ENCODE data around the gene TMEM198. TPM values are rescaled to one million over a fixed set of nuclear protein-coding genes. Genes with fewer than 3 reads are reported as not detected.

The TMEM198 gene
- total RNA-seq, 1 donor from 2014 or later, result 6.1 TPM

DNA sequence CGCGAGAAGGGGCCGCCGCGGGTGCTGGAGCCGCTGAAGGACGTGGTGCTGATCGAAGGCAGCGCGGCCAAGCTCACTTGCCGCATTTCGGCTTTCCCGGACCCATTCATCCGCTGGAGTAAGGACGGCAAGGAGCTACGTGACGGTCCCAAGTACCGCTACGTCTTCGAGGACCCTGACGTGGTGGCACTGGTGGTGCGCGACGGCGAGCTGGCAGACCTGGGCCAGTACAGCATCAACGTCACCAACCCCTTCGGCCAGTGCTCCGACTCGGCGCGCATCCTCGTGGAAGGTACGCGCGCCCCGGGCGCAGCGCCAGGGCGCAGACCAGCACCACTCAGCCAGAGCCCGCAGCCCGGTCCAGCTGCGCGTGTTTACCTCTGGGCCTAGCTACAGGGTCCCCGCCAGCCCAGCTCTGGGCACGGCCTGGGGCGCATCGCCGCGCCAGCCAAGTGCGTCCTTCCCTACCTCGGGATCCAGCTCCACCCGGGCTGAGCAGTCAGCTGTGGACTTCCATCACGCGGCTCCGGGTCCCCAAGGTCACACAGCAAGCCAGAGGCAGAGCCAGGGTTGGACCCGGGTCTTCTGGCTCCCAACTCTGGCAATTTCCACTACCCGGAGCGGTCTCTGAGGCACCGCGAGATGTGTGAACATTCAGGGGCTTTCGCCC lies 46.9 kb upstream of the TMEM198 start:
- TF ChIP-seq, protein P1, sequence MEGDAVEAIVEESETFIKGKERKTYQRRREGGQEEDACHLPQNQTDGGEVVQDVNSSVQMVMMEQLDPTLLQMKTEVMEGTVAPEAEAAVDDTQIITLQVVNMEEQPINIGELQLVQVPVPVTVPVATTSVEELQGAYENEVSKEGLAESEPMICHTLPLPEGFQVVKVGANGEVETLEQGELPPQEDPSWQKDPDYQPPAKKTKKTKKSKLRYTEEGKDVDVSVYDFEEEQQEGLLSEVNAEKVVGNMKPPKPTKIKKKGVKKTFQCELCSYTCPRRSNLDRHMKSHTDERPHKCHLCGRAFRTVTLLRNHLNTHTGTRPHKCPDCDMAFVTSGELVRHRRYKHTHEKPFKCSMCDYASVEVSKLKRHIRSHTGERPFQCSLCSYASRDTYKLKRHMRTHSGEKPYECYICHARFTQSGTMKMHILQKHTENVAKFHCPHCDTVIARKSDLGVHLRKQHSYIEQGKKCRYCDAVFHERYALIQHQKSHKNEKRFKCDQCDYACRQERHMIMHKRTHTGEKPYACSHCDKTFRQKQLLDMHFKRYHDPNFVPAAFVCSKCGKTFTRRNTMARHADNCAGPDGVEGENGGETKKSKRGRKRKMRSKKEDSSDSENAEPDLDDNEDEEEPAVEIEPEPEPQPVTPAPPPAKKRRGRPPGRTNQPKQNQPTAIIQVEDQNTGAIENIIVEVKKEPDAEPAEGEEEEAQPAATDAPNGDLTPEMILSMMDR (IDR thresholded peaks at IDR 0.05), result no peak
- no peak for DNase-seq (ENCODE audit: low spot score)
- H3K4me3 Mint-ChIP-seq (ENCODE audit: unreplicated experiment), result peak overlapping the region; percentile 88
- no peaks in the 10 kb centered on the region for H3K9me3 Mint-ChIP-seq (ENCODE audit: low read depth)
- no peak overlapping the region for H3K27ac Mint-ChIP-seq (ENCODE audit: unreplicated experiment)
- H3K4me1 Mint-ChIP-seq (ENCODE audit: low read depth), result peaks cover 56% of the 10 kb centered on the region
- no peaks in the 10 kb centered on the region for H3K27me3 Mint-ChIP-seq (ENCODE audit: low read depth)
- H3K36me3 Mint-ChIP-seq (ENCODE audit: low read depth), result peaks cover 6% of the 10 kb centered on the region

DNA sequence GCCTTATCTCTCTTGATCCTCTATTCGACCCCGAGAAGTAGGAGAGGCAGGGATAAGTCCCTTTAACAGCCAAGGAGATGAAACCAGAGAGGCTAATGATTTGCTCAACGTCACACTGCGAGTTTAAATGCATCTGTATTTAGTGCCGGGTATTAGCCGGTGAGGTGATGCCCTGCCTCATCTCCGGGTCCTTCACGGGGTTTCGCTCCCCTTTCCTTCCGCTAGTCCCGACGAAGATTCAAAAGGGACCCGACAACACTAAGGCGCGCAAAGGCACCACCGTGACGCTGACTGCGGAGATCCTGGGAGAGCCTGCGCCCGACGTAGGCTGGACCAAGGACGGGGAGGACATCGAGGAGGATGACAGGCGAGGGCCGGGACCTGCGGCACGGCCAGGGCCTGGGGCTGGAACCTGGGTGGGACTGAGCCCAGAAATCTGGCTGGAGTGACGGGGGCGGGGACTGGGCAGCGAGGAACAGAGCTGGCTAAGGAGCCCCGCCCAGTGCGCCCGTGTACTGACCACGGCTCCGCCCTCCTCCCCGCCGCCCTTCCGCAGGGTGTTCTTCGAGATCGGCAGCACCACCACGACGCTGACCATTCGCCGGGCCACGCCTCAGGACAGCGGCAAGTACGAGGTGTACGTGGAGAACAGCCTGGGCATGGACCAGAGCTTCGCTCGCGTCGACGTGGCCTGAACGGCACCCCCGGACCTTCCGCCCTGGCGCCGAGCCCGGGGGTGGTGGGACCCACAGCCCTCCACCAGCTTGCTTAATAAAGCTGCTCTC lies 46.1 kb upstream of the TMEM198 start:
- H3K27ac Mint-ChIP-seq (ENCODE audit: unreplicated experiment), result peak overlapping the region; percentile 99
- no peaks in the 10 kb centered on the region for H3K9me3 Mint-ChIP-seq (ENCODE audit: low read depth)
- H3K4me3 Mint-ChIP-seq (ENCODE audit: unreplicated experiment), result peak overlapping the region; percentile 88
- H3K27me3 Mint-ChIP-seq (ENCODE audit: low read depth), result no peaks in the 10 kb centered on the region
- peaks cover 3% of the 10 kb centered on the region for H3K36me3 Mint-ChIP-seq (ENCODE audit: low read depth)
- DNase-seq (ENCODE audit: low spot score), result no peak
- TF ChIP-seq, protein P1 (IDR thresholded peaks at IDR 0.05), result no peak
- H3K4me1 Mint-ChIP-seq (ENCODE audit: low read depth), result peaks cover 56% of the 10 kb centered on the region

DNA sequence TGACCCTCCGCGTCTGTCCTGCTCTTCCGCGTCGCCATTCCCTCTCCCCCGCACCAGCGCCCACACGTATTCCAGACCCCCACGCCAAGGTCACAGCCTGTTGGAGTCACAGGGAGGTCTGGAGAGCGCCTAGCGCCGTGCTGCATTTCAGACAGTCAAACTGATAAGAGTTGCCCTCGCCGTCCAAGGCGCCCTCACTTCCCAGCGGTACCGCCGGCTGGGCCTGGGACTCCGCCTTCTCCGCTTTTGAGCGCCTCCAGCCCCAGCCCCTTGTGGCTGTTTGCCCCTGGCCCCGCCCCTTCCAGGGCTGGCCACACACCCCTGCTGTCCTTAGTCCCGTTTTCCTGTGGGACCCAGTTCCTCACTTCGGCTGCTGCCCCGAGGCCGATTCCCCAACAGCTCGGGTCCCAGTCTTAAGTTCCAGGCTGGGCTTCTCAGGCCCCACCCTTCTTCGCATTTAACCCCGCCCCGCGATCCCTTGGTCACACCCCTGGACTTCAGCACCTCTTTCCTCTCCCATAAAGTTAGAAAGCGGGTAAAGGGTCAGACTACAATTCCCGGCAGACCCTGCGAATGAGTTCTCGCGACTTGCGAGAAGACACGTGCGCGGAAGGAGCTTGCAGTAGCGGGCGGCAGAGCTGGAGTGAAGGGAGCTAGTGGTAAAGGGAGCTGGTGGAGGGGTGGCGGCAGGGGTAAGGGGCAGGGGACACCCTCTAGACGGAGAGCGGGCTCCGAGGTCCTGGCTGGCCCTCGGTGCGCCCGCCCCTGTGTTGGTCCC lies 45.4 kb upstream of the TMEM198 start, which contains the start of gene GMPPA:
Gene GMPPA, plus strand, starts transcription at position 612 of the 778 bp plus-strand sequence. CDS start 1,085 bp downstream, outside the sequence.
- H3K27ac Mint-ChIP-seq (ENCODE audit: unreplicated experiment), result peak within 1 kb of the TSS; percentile 99
- H3K4me1 Mint-ChIP-seq (ENCODE audit: low read depth), result peaks cover 56% of the 10 kb centered on the region
- DNase-seq (ENCODE audit: low spot score), result peak; percentile 98
- peak within 1 kb of the TSS; percentile 88 for H3K4me3 Mint-ChIP-seq (ENCODE audit: unreplicated experiment)
- TF ChIP-seq, protein P1 (IDR thresholded peaks at IDR 0.05), result no peak
- no peaks in the 10 kb centered on the region for H3K27me3 Mint-ChIP-seq (ENCODE audit: low read depth)
- peaks cover 1% of the 10 kb centered on the region for H3K36me3 Mint-ChIP-seq (ENCODE audit: low read depth)
- no peaks in the 10 kb centered on the region for H3K9me3 Mint-ChIP-seq (ENCODE audit: low read depth)

DNA sequence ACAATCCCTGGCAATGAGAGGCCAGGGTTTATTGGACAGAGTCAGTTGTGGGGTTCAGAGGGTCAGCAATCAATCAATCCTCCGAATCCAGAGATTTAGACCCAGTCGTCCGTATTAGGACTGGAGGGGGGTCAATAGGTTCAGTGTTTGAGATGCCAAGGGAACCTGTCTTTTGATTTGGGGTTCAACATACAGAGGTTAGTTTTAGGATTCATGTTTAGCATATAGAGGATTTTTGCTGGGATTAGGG lies 44.8 kb upstream of the TMEM198 start:
- Mint-ChIP-seq H3K9me3 (ENCODE audit: low read depth) (no peaks in the 10 kb centered on the region), H3K27me3 (ENCODE audit: low read depth) (no peaks in the 10 kb centered on the region), H3K4me1 (ENCODE audit: low read depth) (peaks cover 56% of the 10 kb centered on the region), H3K36me3 (ENCODE audit: low read depth) (peaks cover 5% of the 10 kb centered on the region), H3K4me3 (ENCODE audit: unreplicated experiment) (peak overlapping the region; percentile 88), H3K27ac (ENCODE audit: unreplicated experiment) (peak overlapping the region; percentile 99)
- TF ChIP-seq, protein P1 (IDR thresholded peaks at IDR 0.05), result no peak
- no peak for DNase-seq (ENCODE audit: low spot score)

DNA sequence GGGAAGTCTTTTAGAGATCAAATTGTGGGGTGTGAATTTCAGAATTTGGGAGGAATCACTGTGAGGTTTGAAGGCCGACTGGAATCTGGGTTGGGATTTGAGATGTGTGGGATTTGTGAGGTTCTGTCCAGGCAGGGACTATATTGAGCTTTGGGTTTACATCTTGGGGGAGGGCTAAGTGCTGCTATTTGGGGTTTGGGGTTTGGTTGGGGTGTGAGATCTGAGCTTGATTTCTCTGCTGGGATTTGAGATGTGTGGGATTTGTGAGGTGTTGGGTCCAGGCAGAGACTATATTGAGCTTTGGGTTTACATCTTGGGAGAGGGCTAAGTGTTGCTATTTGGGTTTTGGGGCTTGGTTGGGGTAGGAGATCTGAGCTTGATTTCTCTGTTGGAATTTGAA lies 44.3 kb upstream of the TMEM198 start:
- Mint-ChIP-seq H3K27me3 (ENCODE audit: low read depth) (no peaks in the 10 kb centered on the region), H3K4me3 (ENCODE audit: unreplicated experiment) (peak overlapping the region; percentile 88), H3K4me1 (ENCODE audit: low read depth) (peaks cover 56% of the 10 kb centered on the region), H3K27ac (ENCODE audit: unreplicated experiment) (peak overlapping the region; percentile 99), H3K9me3 (ENCODE audit: low read depth) (no peaks in the 10 kb centered on the region), H3K36me3 (ENCODE audit: low read depth) (peaks cover 9% of the 10 kb centered on the region)
- TF ChIP-seq, protein P1 (IDR thresholded peaks at IDR 0.05), result no peak
- no peak for DNase-seq (ENCODE audit: low spot score)
